OCI-LY1 (cell line): ENCODE results near the gene SLC25A45.
A peak's percentile ranks its signal among the peaks of the same experiment; 100 is the strongest.

Source experiments
- H2AFZ ChIP-seq: fragments of 200-600 bp; sonication (generic), shearing (Covaris generic); 2 replicates; pipeline ENCODE4 v1.6.0; 2014; ENCODE audit warnings: antibody characterized with exemption, mild to moderate bottlenecking, low read length
- H3F3A ChIP-seq: fragments of 200-600 bp; sonication (generic), shearing (Covaris generic); 2 replicates; pipeline ENCODE4 v1.6.0; 2014; ENCODE audit warnings: mild to moderate bottlenecking, antibody characterized with exemption, low read length, moderate library complexity; ENCODE audit not compliant: insufficient read depth
- H3K27ac ChIP-seq: fragments of 200-600 bp; sonication (generic); 2 replicates; pipeline ENCODE4 v1.5.1; 2014; ENCODE audit warnings: low read length, mixed run types, mild to moderate bottlenecking, low read depth; ENCODE audit not compliant: poor library complexity, severe bottlenecking
- H3K27me3 ChIP-seq: fragments of 200-600 bp; sonication (generic); 2 replicates; pipeline ENCODE4 v1.6.0; 2014; ENCODE audit warnings: antibody characterized with exemption, mild to moderate bottlenecking, low read length, moderate library complexity; ENCODE audit not compliant: insufficient read depth
- H3K36me3 ChIP-seq: fragments of 200-600 bp; sonication (generic); 2 replicates; pipeline ENCODE4 v1.6.1; 2014; ENCODE audit warnings: mild to moderate bottlenecking, antibody characterized with exemption, low read length, moderate library complexity, mixed read lengths; ENCODE audit not compliant: insufficient read depth
- H3K4me1 ChIP-seq: fragments of 200-600 bp; sonication (generic); 2 replicates; pipeline ENCODE4 v1.5.1; 2014; ENCODE audit warnings: mild to moderate bottlenecking, low read length, moderate library complexity; ENCODE audit not compliant: insufficient read depth, severe bottlenecking
- H3K4me2 ChIP-seq: fragments of 200-600 bp; sonication (generic), shearing (Covaris generic); 2 replicates; pipeline ENCODE4 v1.6.1; 2014; ENCODE audit warnings: low read length
- H3K4me3 ChIP-seq: fragments of 200-600 bp; sonication (generic); 2 replicates; pipeline ENCODE4 v1.5.1; 2014; ENCODE audit warnings: low read length, low read depth, mild to moderate bottlenecking, mixed read lengths; ENCODE audit not compliant: poor library complexity, severe bottlenecking
- H3K79me2 ChIP-seq: fragments of 200-600 bp; shearing (Covaris generic); 2 replicates; pipeline ENCODE4 v1.6.1; 2016; ENCODE audit warnings: mixed run types, low read length, mixed read lengths; ENCODE audit not compliant: insufficient read depth
- H3K9ac ChIP-seq: fragments of 200-600 bp; sonication (generic), shearing (Covaris generic); 2 replicates; pipeline ENCODE4 v1.6.1; 2014; ENCODE audit warnings: mild to moderate bottlenecking, low read length, mixed read lengths
- H3K9me2 ChIP-seq: fragments of 200-600 bp; sonication (generic), shearing (Covaris generic); 2 replicates; pipeline ENCODE4 v1.6.1; 2014; ENCODE audit warnings: low read depth, mild to moderate bottlenecking, low read length, mixed read lengths
- H3K9me3 ChIP-seq: fragments of 200-600 bp; shearing (Covaris generic); 2 replicates; pipeline ENCODE4 v1.6.1; 2014; ENCODE audit warnings: low read length, mixed read lengths
- H4K20me1 ChIP-seq: fragments of 200-600 bp; sonication (generic), shearing (Covaris generic); 2 replicates; pipeline ENCODE4 v1.6.0; 2016; ENCODE audit warnings: mild to moderate bottlenecking, low read length; ENCODE audit not compliant: insufficient read depth
- EZH2 ChIP-seq: fragments of 200-600 bp; sonication (generic), shearing (Covaris generic); IDR thresholded peaks from 2 replicates; pipeline ENCODE4 v1.8.0; 2017; ENCODE audit warnings: borderline replicate concordance, mixed run types, mild to moderate bottlenecking, antibody characterized with exemption, low read length, moderate library complexity, mixed read lengths
- TF ChIP-seq, protein P1 (sequence below): fragments of 200-600 bp; sonication (generic), shearing (Covaris generic); IDR thresholded peaks from 2 replicates; pipeline ENCODE4 v1.5.1; 2017; ENCODE audit warnings: mild to moderate bottlenecking, antibody characterized with exemption, low read length, moderate library complexity, mixed read lengths

Gene SLC25A45

GRCh38 chr11:65404638-65405339 is 22.3 kb upstream of the SLC25A45 start:
- Histone ChIP-seq H4K20me1 (no peaks in the 10 kb centered on the region), H2AFZ (no peak overlapping the region), H3K27me3 (no peaks in the 10 kb centered on the region), H3K4me3 (no peak overlapping the region), H3F3A (peaks cover 11% of the 10 kb centered on the region), H3K9ac (no peak overlapping the region), H3K27ac (peak overlapping the region; percentile 95), H3K9me3 (no peaks in the 10 kb centered on the region), H3K79me2 (no peaks in the 10 kb centered on the region), H3K9me2 (no peaks in the 10 kb centered on the region), H3K36me3 (peaks cover 73% of the 10 kb centered on the region), H3K4me1 (peaks cover 32% of the 10 kb centered on the region), H3K4me2 (no peak overlapping the region)
- TF ChIP-seq, protein P1, sequence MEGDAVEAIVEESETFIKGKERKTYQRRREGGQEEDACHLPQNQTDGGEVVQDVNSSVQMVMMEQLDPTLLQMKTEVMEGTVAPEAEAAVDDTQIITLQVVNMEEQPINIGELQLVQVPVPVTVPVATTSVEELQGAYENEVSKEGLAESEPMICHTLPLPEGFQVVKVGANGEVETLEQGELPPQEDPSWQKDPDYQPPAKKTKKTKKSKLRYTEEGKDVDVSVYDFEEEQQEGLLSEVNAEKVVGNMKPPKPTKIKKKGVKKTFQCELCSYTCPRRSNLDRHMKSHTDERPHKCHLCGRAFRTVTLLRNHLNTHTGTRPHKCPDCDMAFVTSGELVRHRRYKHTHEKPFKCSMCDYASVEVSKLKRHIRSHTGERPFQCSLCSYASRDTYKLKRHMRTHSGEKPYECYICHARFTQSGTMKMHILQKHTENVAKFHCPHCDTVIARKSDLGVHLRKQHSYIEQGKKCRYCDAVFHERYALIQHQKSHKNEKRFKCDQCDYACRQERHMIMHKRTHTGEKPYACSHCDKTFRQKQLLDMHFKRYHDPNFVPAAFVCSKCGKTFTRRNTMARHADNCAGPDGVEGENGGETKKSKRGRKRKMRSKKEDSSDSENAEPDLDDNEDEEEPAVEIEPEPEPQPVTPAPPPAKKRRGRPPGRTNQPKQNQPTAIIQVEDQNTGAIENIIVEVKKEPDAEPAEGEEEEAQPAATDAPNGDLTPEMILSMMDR, result no peak
- no peak for TF ChIP-seq EZH2

- Histone ChIP-seq H3K27me3 (no peaks in the 10 kb centered on the region), H3K36me3 (peaks cover 73% of the 10 kb centered on the region), H3K9me3 (no peaks in the 10 kb centered on the region), H2AFZ (no peak overlapping the region), H3K4me3 (peak overlapping the region; percentile 16), H3K79me2 (no peaks in the 10 kb centered on the region), H3K9me2 (no peaks in the 10 kb centered on the region), H3K4me1 (peaks cover 32% of the 10 kb centered on the region), H3K9ac (peak overlapping the region; percentile 48; the same call in 1 of the 2 replicates), H3F3A (peaks cover 11% of the 10 kb centered on the region), H3K27ac (peak overlapping the region; percentile 95), H4K20me1 (no peaks in the 10 kb centered on the region), H3K4me2 (peak overlapping the region; percentile 49)
- TF ChIP-seq, protein P1, result no peak
- TF ChIP-seq EZH2, result no peak
These were observed 21.8 kb upstream of the SLC25A45 start for GRCh38 chr11:65404210-65404609.

DNA sequence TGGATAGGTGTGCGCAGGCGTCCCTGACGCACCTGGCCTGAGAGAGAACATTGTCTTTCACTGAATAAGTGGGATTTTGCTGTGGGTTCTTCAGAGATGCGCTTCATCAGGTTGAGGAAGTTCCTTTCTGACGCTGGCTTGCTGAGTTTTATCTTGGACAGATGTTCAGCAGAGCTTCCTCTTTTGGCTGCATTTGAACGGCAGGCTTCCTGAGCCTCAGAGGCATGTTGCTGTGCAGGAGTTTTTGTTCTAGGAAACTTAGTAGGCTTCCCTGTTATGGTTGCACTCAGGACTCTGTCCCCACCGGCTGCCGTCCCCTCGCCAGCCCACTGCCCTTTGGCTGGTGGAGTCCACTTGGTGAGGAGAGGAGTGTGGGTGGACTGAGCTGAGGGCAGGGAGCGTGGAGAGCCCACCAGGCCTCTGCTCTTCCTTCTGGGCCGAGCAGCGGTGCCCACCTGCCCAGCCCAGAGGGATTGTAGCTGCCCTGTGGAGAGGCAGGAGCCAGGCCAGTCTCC is 21.2 kb upstream of the SLC25A45 start:
- H3K79me2 ChIP-seq, result no peaks in the 10 kb centered on the region
- H3K9me3 ChIP-seq, result no peaks in the 10 kb centered on the region
- H3K27me3 ChIP-seq, result no peaks in the 10 kb centered on the region
- H3K4me1 ChIP-seq, result peaks cover 32% of the 10 kb centered on the region
- no peaks in the 10 kb centered on the region for H4K20me1 ChIP-seq
- peak overlapping the region; percentile 48 for H3K9ac ChIP-seq
- H3K4me3 ChIP-seq, result peak overlapping the region; percentile 16
- no peaks in the 10 kb centered on the region for H3K9me2 ChIP-seq
- H3K4me2 ChIP-seq, result peak overlapping the region; percentile 49
- peaks cover 11% of the 10 kb centered on the region for H3F3A ChIP-seq
- no peak overlapping the region for H2AFZ ChIP-seq
- H3K36me3 ChIP-seq, result peaks cover 69% of the 10 kb centered on the region
- peak overlapping the region; percentile 95 for H3K27ac ChIP-seq
- no peak for TF ChIP-seq EZH2
- TF ChIP-seq, protein P1, result no peak
